Measurements from ENCODE around the gene SAMD10. TPM values are rescaled to one million over a fixed set of nuclear protein-coding genes. Genes with fewer than 3 reads are reported as not detected.

Gene SAMD10
- total RNA-seq, 2 experiments from 2014 or later, result 26.0 to 33.4 TPM

GRCh38 chr20:63944078-63944941 lies 35.1 kb downstream of the SAMD10 start:
- no peak overlapping the region for H3K27ac Mint-ChIP-seq

GRCh38 chr20:63943808-63944077 lies 35.7 kb downstream of the SAMD10 start:
- Mint-ChIP-seq H3K27ac (no peak overlapping the region), H3K36me3 (peaks cover 11% of the 10 kb centered on the region), H3K4me3 (no peak overlapping the region), H3K4me1 (peaks cover 30% of the 10 kb centered on the region), H3K27me3 (no peaks in the 10 kb centered on the region), H3K9me3 (ENCODE audit: low read depth) (no peaks in the 10 kb centered on the region)
- ATAC-seq (no peak), DNase-seq (no peak)
- CTCF ChIA-PET, result no interaction called here

More at GRCh38 chr20:63944078-63944941, 35.1 kb downstream of the SAMD10 start:
- DNase-seq (no peak), ATAC-seq (no peak)
- CTCF ChIA-PET, result no interaction called here
- Mint-ChIP-seq H3K4me3 (no peak overlapping the region), H3K27me3 (no peaks in the 10 kb centered on the region), H3K36me3 (peaks cover 11% of the 10 kb centered on the region), H3K9me3 (ENCODE audit: low read depth) (no peaks in the 10 kb centered on the region), H3K4me1 (peaks cover 35% of the 10 kb centered on the region)

DNA sequence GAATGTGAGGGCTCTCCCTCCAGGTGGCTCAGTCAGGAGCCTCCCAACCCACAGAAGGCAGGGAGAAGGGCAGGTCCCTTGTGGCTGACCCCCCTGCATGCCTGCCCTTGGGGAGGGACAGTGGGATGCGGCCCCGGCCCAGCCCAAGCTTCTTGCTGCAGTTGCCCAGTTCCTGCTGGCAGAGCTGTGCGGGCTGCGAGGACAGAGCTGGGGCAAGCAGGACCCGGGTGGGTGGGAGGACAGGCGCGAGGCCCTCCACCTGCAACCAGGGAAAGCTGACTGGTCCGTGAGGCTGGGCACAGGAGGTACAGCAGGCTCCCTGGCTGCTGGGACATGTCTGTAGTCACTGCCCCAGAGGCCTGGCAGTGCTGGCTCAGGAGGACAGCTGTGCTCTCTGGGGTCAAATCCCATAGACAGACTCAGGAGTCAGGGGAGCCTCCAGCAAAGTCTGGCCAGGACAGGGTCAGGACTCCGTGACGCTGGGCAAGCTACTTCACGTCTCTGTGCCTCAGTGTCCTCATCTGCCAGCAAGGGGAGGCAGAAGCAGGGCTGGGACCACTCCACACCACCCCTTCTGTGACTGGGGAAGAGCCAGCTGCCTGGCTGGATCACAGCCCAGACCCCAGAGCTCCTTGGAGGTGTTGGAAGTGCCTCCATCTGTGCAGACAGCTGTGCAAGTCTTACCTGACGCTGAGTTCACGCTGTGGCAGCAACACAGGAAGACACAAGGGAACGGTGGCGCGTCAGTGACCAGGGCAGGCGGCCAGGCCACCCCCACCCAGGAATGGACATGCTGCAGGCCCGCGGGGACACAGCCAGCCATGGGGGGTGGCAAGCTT lies 36.3 kb downstream of the SAMD10 start:
- H3K4me3 Mint-ChIP-seq, result no peak overlapping the region
- H3K27ac Mint-ChIP-seq, result peak overlapping the region; percentile 86
- H3K4me1 Mint-ChIP-seq, result peaks cover 24% of the 10 kb centered on the region
- DNase-seq (no peak), ATAC-seq (no peak)
- CTCF ChIA-PET, result interaction anchor here (1.1 kb wide), 1 partner anchor 79 kb away, joined by 3 read pairs; no protein-coding TSS in a partner anchor
- no peaks in the 10 kb centered on the region for H3K27me3 Mint-ChIP-seq
- peaks cover 11% of the 10 kb centered on the region for H3K36me3 Mint-ChIP-seq
- H3K9me3 Mint-ChIP-seq (ENCODE audit: low read depth), result no peaks in the 10 kb centered on the region

- peak overlapping the region; percentile 86 for H3K27ac Mint-ChIP-seq
- no peak for ATAC-seq
- H3K4me3 Mint-ChIP-seq, result no peak overlapping the region
- peaks cover 17% of the 10 kb centered on the region for H3K4me1 Mint-ChIP-seq
- H3K9me3 Mint-ChIP-seq (ENCODE audit: low read depth), result no peaks in the 10 kb centered on the region
- CTCF ChIA-PET, result interaction anchor here (1.1 kb wide), 1 partner anchor 79 kb away, joined by 3 read pairs; no protein-coding TSS in a partner anchor
- H3K27me3 Mint-ChIP-seq, result no peaks in the 10 kb centered on the region
- peak; percentile 78 for DNase-seq
- peaks cover 15% of the 10 kb centered on the region for H3K36me3 Mint-ChIP-seq
Measured at GRCh38 chr20:63942250-63942951, 37.0 kb downstream of the SAMD10 start.

DNA sequence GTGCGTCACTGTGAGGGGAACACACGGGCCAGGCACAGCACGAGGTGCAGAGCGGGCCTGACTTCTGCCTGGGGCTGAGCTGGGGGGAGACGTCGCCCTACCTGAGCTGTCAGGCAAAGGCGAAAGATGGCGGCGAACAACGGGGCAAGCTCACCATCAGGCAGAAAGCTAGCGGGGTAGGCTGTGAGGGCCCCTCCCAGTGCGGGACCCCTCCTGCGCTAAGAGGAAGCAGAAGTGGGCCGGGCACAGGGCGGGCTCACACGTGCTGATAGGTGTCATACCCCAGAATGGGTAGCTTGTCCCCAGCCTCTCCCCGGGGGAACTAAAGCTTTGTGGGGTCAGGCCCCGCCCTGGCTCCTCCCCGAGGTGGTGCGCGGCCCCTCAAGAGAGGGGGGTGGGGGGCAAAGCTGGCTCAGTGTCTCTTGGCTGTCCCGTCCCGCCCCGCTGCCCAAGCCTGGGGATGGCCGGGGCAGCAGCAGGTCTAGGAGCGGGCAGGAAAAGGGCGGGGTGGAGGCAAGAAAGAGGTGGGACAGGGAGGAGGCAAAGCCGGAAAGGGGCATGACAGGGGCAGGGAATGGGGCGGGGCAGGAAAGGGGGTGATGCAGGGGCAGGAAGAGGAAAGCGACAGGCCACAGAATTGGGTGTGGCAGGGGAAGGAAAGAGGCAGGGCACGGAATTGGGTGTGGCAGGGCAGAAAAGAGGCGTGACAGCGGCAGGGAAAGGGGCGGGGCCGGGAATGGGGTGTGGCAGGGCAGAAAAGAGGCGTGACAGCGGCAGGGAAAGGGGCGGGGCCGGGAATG lies 38.0 kb downstream of the SAMD10 start:
- Mint-ChIP-seq H3K27ac (peak overlapping the region; percentile 85), H3K27me3 (no peaks in the 10 kb centered on the region), H3K36me3 (peaks cover 16% of the 10 kb centered on the region), H3K4me3 (no peak overlapping the region), H3K4me1 (peaks cover 12% of the 10 kb centered on the region), H3K9me3 (ENCODE audit: low read depth) (no peaks in the 10 kb centered on the region)
- DNase-seq (peak; percentile 96), ATAC-seq (peak; percentile 90)
- CTCF ChIA-PET, result interaction anchor here (0.6 to 1.7 kb wide), 5 partner anchors 20 to 445 kb away, joined by 3 to 5 read pairs (median 3); no protein-coding TSS in a partner anchor

DNA sequence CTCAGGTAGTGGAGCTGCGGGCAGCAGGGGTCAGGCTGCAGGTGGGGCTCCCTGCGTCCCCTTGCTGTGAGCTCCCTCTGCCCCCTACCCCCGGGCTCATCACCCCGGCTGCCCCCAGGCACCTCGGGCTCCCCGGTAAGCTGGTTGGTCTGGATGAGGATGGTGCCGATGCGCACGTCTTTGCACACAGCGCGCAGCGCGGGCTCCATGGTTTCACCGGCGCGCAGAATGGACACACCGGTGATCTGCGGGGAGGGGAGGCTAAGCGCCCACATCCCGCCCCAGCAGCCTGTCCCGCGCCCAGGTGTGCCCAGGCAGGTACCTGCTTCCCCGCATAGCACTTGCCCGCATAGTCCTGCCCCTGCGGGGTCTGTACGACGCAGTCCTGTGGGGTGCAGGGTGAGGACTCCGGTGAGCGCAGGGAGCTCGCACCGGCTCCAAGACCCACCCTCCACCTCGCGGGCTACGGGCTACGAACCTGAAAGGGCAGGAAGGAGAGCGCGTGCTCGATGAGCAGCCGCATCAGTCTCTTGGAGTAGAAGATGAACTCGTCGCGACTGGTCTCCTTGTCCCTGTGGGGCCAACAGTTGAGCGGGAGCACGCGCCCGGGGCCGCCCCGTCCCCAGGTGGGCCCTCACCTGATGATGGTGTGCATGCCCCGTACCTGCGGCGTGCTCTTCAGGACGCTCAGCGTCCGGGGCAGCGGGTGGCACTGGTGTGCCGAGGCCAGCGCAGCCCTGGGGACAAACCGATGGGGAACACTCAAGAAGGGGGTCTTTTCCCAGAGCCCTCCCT lies 38.8 kb downstream of the SAMD10 start:
- no peak for ATAC-seq
- H3K27me3 Mint-ChIP-seq, result no peaks in the 10 kb centered on the region
- H3K36me3 Mint-ChIP-seq, result peaks cover 18% of the 10 kb centered on the region
- H3K4me1 Mint-ChIP-seq, result peaks cover 12% of the 10 kb centered on the region
- H3K27ac Mint-ChIP-seq, result peak overlapping the region; percentile 71
- no peak overlapping the region for H3K4me3 Mint-ChIP-seq
- CTCF ChIA-PET, result interaction anchor here (0.6 to 1.7 kb wide), 4 partner anchors 33 to 444 kb away, joined by 3 to 5 read pairs (median 3); no protein-coding TSS in a partner anchor
- no peaks in the 10 kb centered on the region for H3K9me3 Mint-ChIP-seq (ENCODE audit: low read depth)
- DNase-seq, result no peak

- no peaks in the 10 kb centered on the region for H3K27me3 Mint-ChIP-seq
- H3K9me3 Mint-ChIP-seq (ENCODE audit: low read depth), result no peaks in the 10 kb centered on the region
- DNase-seq, result no peak
- H3K4me1 Mint-ChIP-seq, result peaks cover 12% of the 10 kb centered on the region
- no peak overlapping the region for H3K27ac Mint-ChIP-seq
- CTCF ChIA-PET, result interaction anchor here (0.8 to 1.7 kb wide), 3 partner anchors 29 to 99 kb away, joined by 3 to 5 read pairs (median 4); no protein-coding TSS in a partner anchor
- H3K4me3 Mint-ChIP-seq, result no peak overlapping the region
- no peak for ATAC-seq
- H3K36me3 Mint-ChIP-seq, result peaks cover 21% of the 10 kb centered on the region
Measured at GRCh38 chr20:63940071-63940471, 39.4 kb downstream of the SAMD10 start.

DNA sequence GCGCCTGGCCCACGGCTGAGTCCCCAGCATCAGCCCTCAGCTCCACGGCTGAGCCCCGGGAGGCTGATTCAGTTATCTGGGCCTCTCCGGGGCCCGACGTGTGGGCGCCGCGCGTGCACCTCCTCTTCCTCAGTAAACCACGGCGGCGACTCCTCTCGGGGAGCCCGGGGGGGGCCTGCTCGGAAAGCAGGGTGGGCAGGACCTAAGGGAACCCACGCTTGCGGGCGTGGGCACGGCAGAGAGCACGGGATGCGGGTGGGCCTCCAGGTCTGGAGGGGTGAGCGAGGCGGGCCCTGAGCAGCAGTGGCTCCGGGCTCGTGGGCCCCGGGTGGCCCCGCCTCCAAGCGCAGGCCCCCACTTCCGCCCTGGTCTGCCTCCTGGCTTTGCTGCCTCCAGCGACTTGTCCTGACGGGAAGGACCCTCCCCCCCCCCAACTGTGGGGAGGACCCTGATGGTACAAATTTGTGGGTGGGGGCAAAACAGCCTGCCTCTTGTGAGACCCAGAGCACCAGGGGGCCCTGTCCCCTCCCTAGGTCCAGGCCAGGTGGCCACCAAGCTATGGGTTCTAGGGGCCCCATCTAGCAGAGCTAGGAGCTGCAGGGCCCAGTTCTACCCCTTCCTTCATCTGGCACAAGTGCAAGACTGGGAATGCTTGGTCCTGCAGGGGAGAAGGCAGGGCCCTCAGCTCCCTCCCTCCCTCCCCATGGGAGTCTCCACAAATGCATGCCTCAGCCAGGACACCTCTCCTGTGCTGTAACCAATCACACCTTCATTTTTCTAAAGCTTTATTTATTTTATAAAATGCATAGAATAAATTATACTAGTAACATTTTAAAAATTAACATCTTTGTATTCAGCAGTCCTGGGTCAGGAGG lies 40.1 kb downstream of the SAMD10 start:
- H3K36me3 Mint-ChIP-seq, result peaks cover 24% of the 10 kb centered on the region
- ATAC-seq (no peak), DNase-seq (no peak)
- CTCF ChIA-PET, result interaction anchor here (0.8 to 1.7 kb wide), 2 partner anchors 28 to 100 kb away, joined by 3 to 4 read pairs; no protein-coding TSS in a partner anchor
- H3K27ac Mint-ChIP-seq, result no peak overlapping the region
- no peaks in the 10 kb centered on the region for H3K27me3 Mint-ChIP-seq
- H3K4me1 Mint-ChIP-seq, result peaks cover 12% of the 10 kb centered on the region
- H3K4me3 Mint-ChIP-seq, result no peak overlapping the region
- no peaks in the 10 kb centered on the region for H3K9me3 Mint-ChIP-seq (ENCODE audit: low read depth)

- H3K4me3 Mint-ChIP-seq, result no peak overlapping the region
- no peak for DNase-seq
- H3K27me3 Mint-ChIP-seq, result no peaks in the 10 kb centered on the region
- ATAC-seq, result no peak
- peaks cover 12% of the 10 kb centered on the region for H3K4me1 Mint-ChIP-seq
- CTCF ChIA-PET, result interaction anchor here (1.5 kb wide), 1 partner anchor 20 kb away, joined by 4 read pairs; no protein-coding TSS in a partner anchor
- H3K36me3 Mint-ChIP-seq, result peaks cover 23% of the 10 kb centered on the region
- no peaks in the 10 kb centered on the region for H3K9me3 Mint-ChIP-seq (ENCODE audit: low read depth)
- no peak overlapping the region for H3K27ac Mint-ChIP-seq
Measured at GRCh38 chr20:63937596-63937995, 41.8 kb downstream of the SAMD10 start.

DNA sequence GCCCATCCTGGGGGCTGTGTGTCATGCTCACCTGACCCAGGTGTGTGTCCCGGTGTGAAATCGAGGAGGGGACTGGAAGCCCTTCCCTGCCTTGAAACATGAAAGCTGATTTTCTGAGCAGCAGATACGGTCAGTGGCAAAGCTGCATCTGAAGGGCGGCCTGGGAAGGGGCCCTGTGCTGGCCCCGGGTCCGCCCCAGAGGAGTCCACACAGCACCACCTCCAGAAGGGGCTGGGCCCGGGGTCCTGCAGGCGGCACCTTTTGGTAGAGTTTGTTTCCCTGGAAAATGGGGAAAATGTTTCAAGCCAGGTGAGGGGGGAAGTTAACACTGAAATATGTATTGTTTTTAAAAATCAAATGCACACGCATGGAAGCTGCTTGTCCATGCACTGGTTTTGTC lies 44.0 kb downstream of the SAMD10 start:
- DNase-seq, result no peak
- Mint-ChIP-seq H3K4me1 (no peaks in the 10 kb centered on the region), H3K27ac (no peak overlapping the region), H3K27me3 (no peaks in the 10 kb centered on the region), H3K4me3 (no peak overlapping the region), H3K9me3 (ENCODE audit: low read depth) (no peaks in the 10 kb centered on the region), H3K36me3 (peaks cover 34% of the 10 kb centered on the region)
- CTCF ChIA-PET, result no interaction called here
- ATAC-seq, result no peak
